ENCODE measurements around the gene BCAM.
A peak's percentile ranks its signal among the peaks of the same experiment; 100 is the strongest.
"Not testable (repeated sequence)": the region's sequence is repeated elsewhere in the genome, so short reads cannot be mapped to it uniquely, and the experiment has no call there.

BCAM gene, protein sequence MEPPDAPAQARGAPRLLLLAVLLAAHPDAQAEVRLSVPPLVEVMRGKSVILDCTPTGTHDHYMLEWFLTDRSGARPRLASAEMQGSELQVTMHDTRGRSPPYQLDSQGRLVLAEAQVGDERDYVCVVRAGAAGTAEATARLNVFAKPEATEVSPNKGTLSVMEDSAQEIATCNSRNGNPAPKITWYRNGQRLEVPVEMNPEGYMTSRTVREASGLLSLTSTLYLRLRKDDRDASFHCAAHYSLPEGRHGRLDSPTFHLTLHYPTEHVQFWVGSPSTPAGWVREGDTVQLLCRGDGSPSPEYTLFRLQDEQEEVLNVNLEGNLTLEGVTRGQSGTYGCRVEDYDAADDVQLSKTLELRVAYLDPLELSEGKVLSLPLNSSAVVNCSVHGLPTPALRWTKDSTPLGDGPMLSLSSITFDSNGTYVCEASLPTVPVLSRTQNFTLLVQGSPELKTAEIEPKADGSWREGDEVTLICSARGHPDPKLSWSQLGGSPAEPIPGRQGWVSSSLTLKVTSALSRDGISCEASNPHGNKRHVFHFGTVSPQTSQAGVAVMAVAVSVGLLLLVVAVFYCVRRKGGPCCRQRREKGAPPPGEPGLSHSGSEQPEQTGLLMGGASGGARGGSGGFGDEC

DNA sequence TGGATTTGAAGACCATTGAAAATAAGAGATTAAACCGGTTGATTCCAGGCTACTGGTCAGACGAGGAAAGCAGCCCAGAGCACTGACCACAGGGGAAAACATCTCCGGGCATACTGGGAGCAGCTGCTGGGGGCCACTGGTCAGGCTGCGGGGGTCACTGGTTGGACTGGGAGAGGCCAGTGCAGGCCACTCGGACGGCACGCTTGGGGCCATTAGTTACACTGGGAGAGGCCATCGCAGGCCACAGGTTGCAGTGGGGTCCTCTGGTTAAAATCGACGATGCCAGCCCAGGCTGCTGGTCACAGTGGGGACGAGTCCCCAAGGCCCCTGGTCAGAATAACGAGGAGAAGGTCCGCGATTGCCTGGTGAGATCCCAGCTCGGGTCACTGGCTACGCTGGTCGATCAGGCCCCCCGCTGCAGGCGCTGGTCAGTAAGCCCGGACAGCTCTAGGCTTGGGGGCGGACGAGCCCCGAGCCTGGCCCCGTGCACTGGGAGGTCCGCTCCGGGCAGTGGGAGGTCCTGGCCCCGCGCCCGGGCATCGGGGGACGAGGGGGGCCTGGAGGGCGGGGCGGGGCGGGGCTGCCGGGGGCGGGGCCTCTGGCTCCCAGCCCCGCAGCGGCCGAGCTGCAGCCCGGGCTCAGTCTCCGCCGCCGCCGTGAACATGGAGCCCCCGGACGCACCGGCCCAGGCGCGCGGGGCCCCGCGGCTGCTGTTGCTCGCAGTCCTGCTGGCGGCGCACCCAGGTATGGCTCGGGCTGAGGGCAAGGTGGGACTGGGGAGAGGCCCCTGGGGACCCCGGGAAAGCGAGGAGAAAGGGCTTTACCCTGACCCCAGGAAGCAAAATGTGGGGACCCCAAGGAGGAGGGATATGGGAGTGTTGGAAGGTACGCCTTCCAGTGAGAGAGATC is at the start of gene BCAM:
Gene BCAM, plus strand, starts transcription at position 641 of the 909 bp plus-strand sequence. Its CDS starts 22 bp downstream, at position 663.
- H3K4me3 ChIP-seq (ENCODE audit: low read depth in 1 of 2, low read length in 2 of 2), result peak within 1 kb of the TSS; percentile 62 to 64
- peak within 1 kb of the TSS; percentile 50 for H3K27ac ChIP-seq (ENCODE audit: low read depth, low read length)
- H3K9me3 ChIP-seq (ENCODE audit: control insufficient read depth in 1 of 2, low read length in 2 of 2), result peaks cover 0 to 3% of the 10 kb centered on the region in 2 donors
- peak within 1 kb of the TSS; percentile 59 to 70 for H3K9ac ChIP-seq (ENCODE audit: low read depth in 1 of 2, low read length in 2 of 2)
- peaks cover 4 to 5% of the 10 kb centered on the region in 2 donors for H3K36me3 ChIP-seq (ENCODE audit: control insufficient read depth in 1 of 2, insufficient read depth in 2 of 2, low read length in 2 of 2)
- peaks cover 15 to 16% of the 10 kb centered on the region in 2 donors for H3K4me1 ChIP-seq (ENCODE audit: control insufficient read depth in 1 of 2, insufficient read depth in 2 of 2, low read length in 2 of 2)
- no peaks in the 10 kb centered on the region for H3K27me3 ChIP-seq (ENCODE audit: control insufficient read depth in 1 of 2, insufficient read depth in 2 of 2, low read length in 2 of 2)

DNA sequence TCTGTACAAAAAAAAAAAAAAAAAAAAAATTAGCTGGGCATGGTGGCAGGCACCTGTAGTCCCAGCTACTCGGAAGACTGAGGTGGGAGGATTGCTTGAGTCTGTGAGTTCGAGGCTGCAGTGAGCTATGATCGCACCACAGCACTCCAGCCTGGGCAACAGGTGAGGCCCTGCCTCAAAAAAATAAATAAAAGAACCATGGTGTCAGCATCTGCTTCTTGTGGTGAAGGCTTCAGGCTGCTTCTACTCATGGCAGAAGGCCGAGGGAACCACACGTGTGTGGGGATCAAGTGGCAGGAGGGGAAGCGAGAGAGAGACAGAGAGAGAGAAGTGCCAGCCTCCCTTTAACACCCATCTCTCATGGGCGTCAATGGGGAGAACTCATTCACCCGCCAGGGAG is 46.9 kb upstream of the BCAM start:
- Histone ChIP-seq H3K4me3 (ENCODE audit: low read depth in 1 of 2, low read length in 2 of 2) (no peak overlapping the region), H3K9me3 (ENCODE audit: control insufficient read depth in 1 of 2, low read length in 2 of 2) (no peaks in the 10 kb centered on the region), H3K27me3 (ENCODE audit: control insufficient read depth in 1 of 2, insufficient read depth in 2 of 2, low read length in 2 of 2) (no peaks in the 10 kb centered on the region), H3K36me3 (ENCODE audit: control insufficient read depth in 1 of 2, insufficient read depth in 2 of 2, low read length in 2 of 2) (peaks cover 25 to 28% of the 10 kb centered on the region in 2 donors), H3K9ac (ENCODE audit: low read depth in 1 of 2, low read length in 2 of 2) (no peak overlapping the region), H3K4me1 (ENCODE audit: control insufficient read depth in 1 of 2, insufficient read depth in 2 of 2, low read length in 2 of 2) (peaks cover 8 to 36% of the 10 kb centered on the region in 2 donors), H3K27ac (ENCODE audit: low read depth, low read length) (no peak overlapping the region)

DNA sequence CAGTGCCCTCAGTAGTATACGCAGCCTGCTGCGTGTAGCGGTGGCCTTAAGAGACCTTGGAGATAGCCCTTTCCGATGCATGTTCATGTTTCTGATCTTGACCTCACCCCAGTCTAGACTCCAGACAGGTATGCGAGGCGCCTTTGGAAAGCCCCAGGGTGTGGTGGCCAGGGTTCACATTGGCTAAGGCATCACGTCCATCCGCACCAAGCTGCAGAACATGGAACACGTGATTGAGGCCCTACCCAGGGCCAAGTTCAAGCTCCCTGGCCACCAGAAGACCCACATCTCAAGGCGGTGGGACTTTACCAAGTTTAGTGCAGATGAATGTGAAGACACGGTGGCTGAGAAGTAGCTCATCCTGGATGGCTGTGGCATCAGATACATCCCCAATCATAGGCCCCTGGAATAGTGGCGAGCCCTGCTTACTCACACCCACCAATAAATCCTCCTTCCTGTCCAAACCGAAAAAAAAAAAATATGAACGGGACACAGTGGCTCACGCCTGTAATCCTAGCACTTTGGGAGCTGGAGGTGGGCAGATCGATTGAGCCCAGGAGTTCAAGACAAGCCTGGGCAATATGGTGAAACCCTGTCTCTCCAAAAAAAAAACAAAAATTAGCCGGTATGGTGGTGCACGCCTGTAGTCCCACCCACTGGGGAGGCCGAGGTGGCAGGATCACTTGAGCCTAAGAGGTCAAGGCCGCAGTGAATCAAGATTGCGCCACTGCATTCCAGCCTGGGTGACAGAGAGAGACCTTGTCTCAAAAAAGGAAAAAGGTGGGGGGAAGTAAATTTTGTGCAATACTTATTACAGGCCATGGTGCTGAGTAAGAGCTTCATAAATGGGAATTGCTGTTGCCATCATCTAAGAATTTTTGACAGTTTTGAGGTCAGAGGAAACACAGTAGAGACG is 43.6 kb upstream of the BCAM start:
- H3K4me1 ChIP-seq (ENCODE audit: control insufficient read depth in 1 of 2, insufficient read depth in 2 of 2, low read length in 2 of 2), result peaks cover 20 to 39% of the 10 kb centered on the region in 2 donors
- H3K27ac ChIP-seq (ENCODE audit: low read depth, low read length), result peak overlapping the region; percentile 70

DNA sequence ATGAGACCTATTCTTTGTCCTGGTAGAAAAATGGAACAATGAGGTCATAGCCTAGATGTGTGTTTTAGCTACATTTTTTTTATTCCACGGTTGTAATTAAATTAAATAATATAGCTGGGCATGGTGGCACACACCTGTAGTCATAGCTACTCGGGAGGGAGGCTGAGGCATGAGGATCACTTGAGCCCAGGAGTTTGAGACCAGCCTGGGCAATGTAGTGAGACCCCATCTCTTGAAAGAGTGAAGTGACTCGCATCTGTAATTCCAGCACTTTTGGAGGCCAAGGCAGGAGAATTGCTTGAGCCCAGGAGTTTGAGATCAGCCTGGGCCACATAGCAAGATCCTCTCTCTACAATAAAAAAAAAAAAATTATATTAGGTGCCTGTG is 43.0 kb upstream of the BCAM start:
- no peak overlapping the region for H3K9ac ChIP-seq (ENCODE audit: low read depth in 1 of 2, low read length in 2 of 2)
- no peak overlapping the region for H3K4me3 ChIP-seq (ENCODE audit: low read depth in 1 of 2, low read length in 2 of 2)
- peaks cover 20 to 40% of the 10 kb centered on the region in 2 donors for H3K4me1 ChIP-seq (ENCODE audit: control insufficient read depth in 1 of 2, insufficient read depth in 2 of 2, low read length in 2 of 2)
- H3K9me3 ChIP-seq (ENCODE audit: control insufficient read depth in 1 of 2, low read length in 2 of 2), result peaks cover 0 to 3% of the 10 kb centered on the region in 2 donors
- no peak overlapping the region for H3K27ac ChIP-seq (ENCODE audit: low read depth, low read length)
- no peaks in the 10 kb centered on the region for H3K36me3 ChIP-seq (ENCODE audit: control insufficient read depth in 1 of 2, insufficient read depth in 2 of 2, low read length in 2 of 2)
- no peaks in the 10 kb centered on the region for H3K27me3 ChIP-seq (ENCODE audit: control insufficient read depth in 1 of 2, insufficient read depth in 2 of 2, low read length in 2 of 2)

More for the DNA sequence above, 43.6 kb upstream of the BCAM start:
- no peaks in the 10 kb centered on the region for H3K27me3 ChIP-seq (ENCODE audit: control insufficient read depth in 1 of 2, insufficient read depth in 2 of 2, low read length in 2 of 2)
- peaks cover 3 to 4% of the 10 kb centered on the region in 2 donors for H3K36me3 ChIP-seq (ENCODE audit: control insufficient read depth in 1 of 2, insufficient read depth in 2 of 2, low read length in 2 of 2)
- peak overlapping the region; percentile 46 to 47 for H3K9ac ChIP-seq (ENCODE audit: low read depth in 1 of 2, low read length in 2 of 2)
- peaks cover 0 to 3% of the 10 kb centered on the region in 2 donors for H3K9me3 ChIP-seq (ENCODE audit: control insufficient read depth in 1 of 2, low read length in 2 of 2)
- H3K4me3 ChIP-seq (ENCODE audit: low read depth in 1 of 2, low read length in 2 of 2), result peak overlapping the region in 1 of 2 donors; percentile 32

DNA sequence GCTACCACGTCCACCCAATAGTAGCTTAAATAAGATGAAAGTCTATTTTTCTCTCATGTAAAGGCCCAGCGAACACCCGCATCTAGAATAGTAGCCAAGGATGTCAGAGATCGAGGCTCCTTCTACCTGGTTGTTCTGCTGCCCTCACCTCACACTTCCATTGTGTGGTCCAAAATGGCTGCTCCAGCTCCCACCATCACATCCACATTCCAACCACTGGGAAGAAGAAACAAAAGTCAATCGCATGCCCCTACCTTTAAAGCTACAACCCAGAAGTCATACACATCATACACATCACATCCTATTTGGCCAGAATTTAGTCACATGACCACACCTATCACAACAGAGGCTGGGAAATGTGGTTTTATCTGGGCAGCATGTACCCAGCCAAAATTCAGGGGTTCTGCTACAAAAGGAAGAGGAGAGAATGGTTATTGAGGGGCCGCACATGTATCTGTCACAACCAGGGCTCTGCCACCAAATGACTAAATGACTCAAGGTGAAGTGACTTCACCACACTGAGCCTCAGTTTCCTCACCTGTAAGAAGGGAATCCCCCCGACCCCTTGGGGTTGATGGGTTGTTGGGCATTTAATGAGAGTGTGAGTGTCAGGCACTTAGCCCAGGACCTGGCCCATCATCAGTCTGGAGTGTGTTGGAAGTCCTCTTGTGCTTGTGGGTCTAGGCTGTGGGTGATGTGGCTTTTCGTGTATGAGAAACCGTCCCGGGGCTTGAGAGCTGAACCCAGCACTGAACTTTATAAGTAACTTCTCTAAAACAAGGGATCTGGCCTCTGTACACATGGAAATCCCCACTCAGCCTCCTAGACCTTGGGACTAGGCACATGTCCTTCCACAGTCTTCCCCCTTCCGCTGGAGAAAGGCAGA is 41.4 kb upstream of the BCAM start:
- H3K4me1 ChIP-seq (ENCODE audit: control insufficient read depth in 1 of 2, insufficient read depth in 2 of 2, low read length in 2 of 2), result peaks cover 20 to 40% of the 10 kb centered on the region in 2 donors
- no peak overlapping the region for H3K9ac ChIP-seq (ENCODE audit: low read depth in 1 of 2, low read length in 2 of 2)
- no peak overlapping the region for H3K4me3 ChIP-seq (ENCODE audit: low read depth in 1 of 2, low read length in 2 of 2)
- H3K9me3 ChIP-seq (ENCODE audit: control insufficient read depth in 1 of 2, low read length in 2 of 2), result peaks cover 0 to 3% of the 10 kb centered on the region in 2 donors
- H3K36me3 ChIP-seq (ENCODE audit: control insufficient read depth in 1 of 2, insufficient read depth in 2 of 2, low read length in 2 of 2), result no peaks in the 10 kb centered on the region
- no peaks in the 10 kb centered on the region for H3K27me3 ChIP-seq (ENCODE audit: control insufficient read depth in 1 of 2, insufficient read depth in 2 of 2, low read length in 2 of 2)
- no peak overlapping the region for H3K27ac ChIP-seq (ENCODE audit: low read depth, low read length)

DNA sequence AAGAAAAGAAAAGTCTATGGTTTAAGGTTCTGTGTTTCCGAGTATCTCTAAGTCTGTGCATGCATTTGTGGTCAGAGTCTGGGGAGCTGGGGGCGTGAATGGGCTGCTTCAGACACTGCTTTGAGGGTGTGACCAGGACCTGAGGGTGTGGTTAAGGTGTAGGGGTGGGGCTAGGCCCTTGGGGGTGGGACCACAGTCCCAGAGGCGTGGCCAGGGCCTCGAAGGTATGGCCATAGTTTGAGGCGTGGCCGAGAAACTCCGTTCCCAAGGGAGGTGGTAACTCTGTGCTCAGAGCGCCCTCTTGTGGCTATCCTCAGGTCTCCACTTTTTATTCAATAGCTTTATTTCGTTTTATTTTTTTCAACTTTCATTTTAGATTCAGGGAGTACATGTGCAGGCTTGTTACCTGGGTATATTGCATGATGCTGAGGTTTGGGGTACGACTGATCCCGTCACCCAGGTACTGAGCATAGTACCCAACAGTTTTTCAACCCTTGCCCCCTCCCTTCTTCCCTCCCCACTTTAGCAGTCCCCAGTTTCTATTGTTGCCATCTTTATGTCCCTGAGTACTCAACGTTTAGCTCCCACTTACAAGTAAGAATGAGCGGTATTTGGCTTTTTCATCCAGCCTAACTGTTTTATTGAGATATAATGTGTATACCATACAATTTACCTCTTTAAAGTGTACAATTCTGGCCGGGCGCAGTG is 38.2 kb upstream of the BCAM start:
- H3K4me3 ChIP-seq (ENCODE audit: low read depth in 1 of 2, low read length in 2 of 2), result peak overlapping the region; percentile 20 to 25
- peaks cover 20 to 27% of the 10 kb centered on the region in 2 donors for H3K4me1 ChIP-seq (ENCODE audit: control insufficient read depth in 1 of 2, insufficient read depth in 2 of 2, low read length in 2 of 2)
- H3K27me3 ChIP-seq (ENCODE audit: control insufficient read depth in 1 of 2, insufficient read depth in 2 of 2, low read length in 2 of 2), result no peaks in the 10 kb centered on the region
- H3K27ac ChIP-seq (ENCODE audit: low read depth, low read length), result no peak overlapping the region
- no peaks in the 10 kb centered on the region for H3K36me3 ChIP-seq (ENCODE audit: control insufficient read depth in 1 of 2, insufficient read depth in 2 of 2, low read length in 2 of 2)
- H3K9ac ChIP-seq (ENCODE audit: low read depth in 1 of 2, low read length in 2 of 2), result peak overlapping the region in 1 of 2 donors; percentile 22
- H3K9me3 ChIP-seq (ENCODE audit: control insufficient read depth in 1 of 2, low read length in 2 of 2), result peaks cover 0 to 3% of the 10 kb centered on the region in 2 donors

DNA sequence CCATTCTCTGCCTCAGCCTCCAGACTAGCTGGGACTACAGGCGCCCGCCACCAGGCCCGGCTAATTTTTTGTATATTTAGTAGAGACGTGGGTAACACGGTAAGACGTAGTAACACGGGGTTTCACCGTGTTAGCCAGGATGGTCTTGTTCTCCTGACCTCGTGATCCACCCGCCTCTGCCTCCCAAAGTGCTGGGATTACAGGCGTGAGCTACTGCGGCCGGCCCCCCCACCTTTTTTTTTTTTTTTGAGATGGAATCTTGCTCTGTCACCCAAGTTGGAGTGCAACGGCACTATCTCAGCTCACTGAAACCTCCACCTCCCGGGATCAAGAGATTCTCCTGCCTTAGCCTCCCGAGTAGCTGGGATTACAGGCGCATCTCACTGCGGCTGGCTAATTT is 36.8 kb upstream of the BCAM start:
- not testable (repeated sequence) for H3K9me3 ChIP-seq (ENCODE audit: control insufficient read depth in 1 of 2, low read length in 2 of 2); H3K27ac ChIP-seq (ENCODE audit: low read depth, low read length); H3K4me3 ChIP-seq (ENCODE audit: low read depth in 1 of 2, low read length in 2 of 2); H3K36me3 ChIP-seq (ENCODE audit: control insufficient read depth in 1 of 2, insufficient read depth in 2 of 2, low read length in 2 of 2); H3K9ac ChIP-seq (ENCODE audit: low read depth in 1 of 2, low read length in 2 of 2); H3K27me3 ChIP-seq (ENCODE audit: control insufficient read depth in 1 of 2, insufficient read depth in 2 of 2, low read length in 2 of 2)
- peaks cover 19 to 21% of the 10 kb centered on the region in 2 donors for H3K4me1 ChIP-seq (ENCODE audit: control insufficient read depth in 1 of 2, insufficient read depth in 2 of 2, low read length in 2 of 2)

DNA sequence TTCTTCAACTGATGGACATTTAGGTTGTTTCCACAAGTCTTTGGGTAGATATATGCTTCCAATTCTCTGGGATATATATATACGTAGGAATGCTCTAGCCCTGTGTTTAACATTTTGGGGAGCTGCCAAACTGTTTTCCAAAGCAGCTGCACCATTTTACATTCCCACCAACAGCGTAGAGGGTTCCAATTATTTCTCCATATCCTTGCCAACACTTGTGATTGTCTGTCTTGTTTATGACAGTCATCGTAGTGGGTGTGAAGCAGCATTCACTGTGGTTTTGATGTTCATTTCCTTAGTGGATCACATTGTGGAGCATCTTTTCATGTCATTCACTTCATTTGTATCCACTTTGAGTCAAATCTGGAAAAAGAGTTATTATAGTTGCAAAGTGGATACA is 35.9 kb upstream of the BCAM start:
- peaks cover 11 to 16% of the 10 kb centered on the region in 2 donors for H3K4me1 ChIP-seq (ENCODE audit: control insufficient read depth in 1 of 2, insufficient read depth in 2 of 2, low read length in 2 of 2)
- no peaks in the 10 kb centered on the region for H3K36me3 ChIP-seq (ENCODE audit: control insufficient read depth in 1 of 2, insufficient read depth in 2 of 2, low read length in 2 of 2)
- H3K4me3 ChIP-seq (ENCODE audit: low read depth in 1 of 2, low read length in 2 of 2), result no peak overlapping the region
- no peaks in the 10 kb centered on the region for H3K27me3 ChIP-seq (ENCODE audit: control insufficient read depth in 1 of 2, insufficient read depth in 2 of 2, low read length in 2 of 2)
- peaks cover 0 to 3% of the 10 kb centered on the region in 2 donors for H3K9me3 ChIP-seq (ENCODE audit: control insufficient read depth in 1 of 2, low read length in 2 of 2)
- no peak overlapping the region for H3K9ac ChIP-seq (ENCODE audit: low read depth in 1 of 2, low read length in 2 of 2)
- no peak overlapping the region for H3K27ac ChIP-seq (ENCODE audit: low read depth, low read length)
